ENCODE results near the gene ABCA13. TPM values are rescaled to one million over a fixed set of nuclear protein-coding genes. Genes with fewer than 3 reads are reported as not detected.

ABCA13 gene
- total RNA-seq, 1 donor from 2014 or later: not detected

- Histone ChIP-seq H3K27ac (replicated peaks) (no peak overlapping the region), H3K4me1 (peaks cover 6% of the 10 kb centered on the region), H3K36me3 (no peaks in the 10 kb centered on the region), H3K27me3 (ENCODE audit: low read depth) (no peaks in the 10 kb centered on the region), H3K4me3 (no peak overlapping the region), H3K9me3 (replicated peaks) (no peaks in the 10 kb centered on the region)
- intact Hi-C loops (cut with micrococcal nuclease): no loop called here
- no peak for DNase-seq
- TF ChIP-seq CTCF (IDR thresholded peaks at IDR 0.05; ENCODE audit: borderline replicate concordance): no peak
Observed at GRCh38 chr7:48286836-48287235, 115.6 kb downstream of the ABCA13 start.

GRCh38 chr7:48289656-48290055 is 118.4 kb downstream of the ABCA13 start:
- TF ChIP-seq CTCF (IDR thresholded peaks at IDR 0.05; ENCODE audit: borderline replicate concordance): no peak
- H3K4me1 ChIP-seq: peaks cover 6% of the 10 kb centered on the region
- H3K4me3 ChIP-seq: no peak overlapping the region
- intact Hi-C loops (cut with micrococcal nuclease): no loop called here
- H3K36me3 ChIP-seq: no peaks in the 10 kb centered on the region
- no peaks in the 10 kb centered on the region for H3K9me3 ChIP-seq (replicated peaks)
- DNase-seq: no peak
- no peaks in the 10 kb centered on the region for H3K27me3 ChIP-seq (ENCODE audit: low read depth)
- H3K27ac ChIP-seq (replicated peaks): no peak overlapping the region

DNA sequence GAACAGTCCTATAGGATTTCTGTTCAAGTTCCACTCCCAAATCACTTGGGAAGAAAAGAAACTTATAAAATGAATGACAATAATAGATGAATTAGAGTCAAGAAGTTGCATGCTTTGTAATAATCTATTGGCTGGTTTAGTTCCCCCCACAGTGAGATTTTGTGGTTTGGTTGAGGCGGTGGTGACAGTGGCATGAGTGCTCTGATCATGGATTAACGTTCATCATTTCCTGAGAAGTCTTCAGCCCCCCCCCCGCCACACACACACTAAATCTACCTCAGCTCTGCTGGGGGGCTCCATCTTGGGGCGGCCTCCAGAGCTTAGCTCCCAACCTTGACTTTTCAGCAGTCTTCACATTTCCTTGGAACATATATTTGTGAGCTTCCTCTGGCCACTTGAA is 121.7 kb downstream of the ABCA13 start:
- Histone ChIP-seq H3K27me3 (ENCODE audit: low read depth) (no peaks in the 10 kb centered on the region), H3K4me1 (peaks cover 6% of the 10 kb centered on the region), H3K36me3 (no peaks in the 10 kb centered on the region), H3K4me3 (no peak overlapping the region), H3K9me3 (replicated peaks) (no peaks in the 10 kb centered on the region), H3K27ac (replicated peaks) (no peak overlapping the region)
- no peak for TF ChIP-seq CTCF (IDR thresholded peaks at IDR 0.05; ENCODE audit: borderline replicate concordance)
- no peak for DNase-seq
- intact Hi-C loops (cut with micrococcal nuclease): no loop called here

DNA sequence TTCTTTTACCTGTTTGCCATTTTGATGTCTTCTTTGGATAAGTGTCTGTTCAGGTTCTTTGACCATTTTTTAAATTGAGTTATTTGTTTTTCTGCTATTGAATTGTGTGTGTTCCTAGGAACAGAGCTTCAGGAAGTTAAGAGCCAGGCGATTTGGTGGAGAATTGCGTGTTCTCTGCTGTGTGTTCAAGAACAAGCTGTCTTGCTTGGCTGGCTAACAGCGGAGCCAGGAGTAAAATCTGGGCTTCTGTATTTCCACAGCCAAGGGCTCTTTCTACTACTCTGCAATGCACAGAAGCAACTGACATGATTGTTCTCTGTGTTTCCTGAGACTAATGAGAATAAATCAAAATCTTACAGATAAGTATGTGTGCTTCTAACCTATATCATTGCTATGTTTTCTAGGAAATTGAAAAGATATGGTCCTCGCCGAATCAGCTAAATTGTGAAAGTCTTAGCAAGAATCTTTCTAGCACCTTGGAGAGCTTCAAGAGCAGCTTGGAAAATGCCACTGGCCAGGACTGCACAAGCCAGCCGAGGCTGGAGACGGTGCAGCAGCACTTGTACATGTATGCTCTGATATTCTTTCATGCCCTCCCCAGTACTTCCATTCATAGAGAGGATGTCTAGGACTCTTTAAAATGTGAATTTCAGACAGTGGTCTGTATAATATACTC is 124.2 kb downstream of the ABCA13 start:
- Histone ChIP-seq H3K27me3 (ENCODE audit: low read depth) (peaks cover 3% of the 10 kb centered on the region), H3K36me3 (no peaks in the 10 kb centered on the region), H3K9me3 (replicated peaks) (no peaks in the 10 kb centered on the region), H3K4me1 (no peaks in the 10 kb centered on the region), H3K4me3 (no peak overlapping the region), H3K27ac (replicated peaks) (no peak overlapping the region)
- intact Hi-C loops (cut with micrococcal nuclease): no loop called here
- no peak for TF ChIP-seq CTCF (IDR thresholded peaks at IDR 0.05; ENCODE audit: borderline replicate concordance)
- DNase-seq: no peak

GRCh38 chr7:48296966-48297365 is 125.7 kb downstream of the ABCA13 start:
- DNase-seq: no peak
- H3K27me3 ChIP-seq (ENCODE audit: low read depth): peaks cover 3% of the 10 kb centered on the region
- H3K4me3 ChIP-seq: no peak overlapping the region
- no peaks in the 10 kb centered on the region for H3K36me3 ChIP-seq
- H3K9me3 ChIP-seq (replicated peaks): no peaks in the 10 kb centered on the region
- intact Hi-C loops (cut with micrococcal nuclease): no loop called here
- H3K27ac ChIP-seq (replicated peaks): no peak overlapping the region
- TF ChIP-seq CTCF (IDR thresholded peaks at IDR 0.05; ENCODE audit: borderline replicate concordance): no peak
- no peaks in the 10 kb centered on the region for H3K4me1 ChIP-seq

All from left ventricle myocardium inferior (tissue), 1 donor.